GM18907 (cell line): ENCODE results near the gene TMEM38A.
"Not testable (repeated sequence)": the region's sequence is repeated elsewhere in the genome, so short reads cannot be mapped to it uniquely, and the experiment has no call there.

ENCODE experiments used
- ATAC-seq: cut with Tn5 transposase; IDR thresholded peaks from one replicate; pipeline ENCODE4 v1.9.1; 2021; ENCODE audit warnings: mild to moderate bottlenecking, moderate library complexity; ENCODE audit not compliant: unreplicated experiment

The TMEM38A gene

GRCh38 chr19:16673231-16673630 lies 12.3 kb downstream of the TMEM38A start:
- ATAC-seq = no peak

GRCh38 chr19:16673839-16674238 lies 12.9 kb downstream of the TMEM38A start:
- ATAC-seq = not testable (repeated sequence)

- ATAC-seq = no peak
Measured at GRCh38 chr19:16676101-16676798, 15.3 kb downstream of the TMEM38A start.

GRCh38 chr19:16677055-16677454 lies 16.1 kb downstream of the TMEM38A start:
- ATAC-seq = no peak

DNA sequence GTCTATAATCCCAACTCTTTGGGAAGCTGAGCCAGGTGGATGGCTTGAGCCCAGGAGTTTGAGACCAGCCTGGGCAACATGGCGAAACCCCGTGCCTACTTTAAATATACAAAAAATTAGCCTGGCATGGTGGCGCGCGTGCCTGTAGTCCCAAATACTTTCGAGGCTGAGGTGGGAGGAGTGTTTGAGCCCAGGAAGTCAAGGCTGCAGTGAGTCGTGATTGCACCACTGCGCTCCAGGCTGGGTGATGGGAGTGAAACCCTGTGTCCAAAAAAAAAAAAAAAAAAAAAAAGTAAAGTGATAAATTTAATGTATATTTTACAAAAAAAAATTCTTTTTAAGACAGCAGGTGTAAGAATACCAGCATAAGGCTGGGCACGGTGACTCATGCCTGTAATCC lies 17.6 kb downstream of the TMEM38A start:
- no peak for ATAC-seq

GRCh38 chr19:16679811-16680210 lies 18.9 kb downstream of the TMEM38A start:
- no peak for ATAC-seq

DNA sequence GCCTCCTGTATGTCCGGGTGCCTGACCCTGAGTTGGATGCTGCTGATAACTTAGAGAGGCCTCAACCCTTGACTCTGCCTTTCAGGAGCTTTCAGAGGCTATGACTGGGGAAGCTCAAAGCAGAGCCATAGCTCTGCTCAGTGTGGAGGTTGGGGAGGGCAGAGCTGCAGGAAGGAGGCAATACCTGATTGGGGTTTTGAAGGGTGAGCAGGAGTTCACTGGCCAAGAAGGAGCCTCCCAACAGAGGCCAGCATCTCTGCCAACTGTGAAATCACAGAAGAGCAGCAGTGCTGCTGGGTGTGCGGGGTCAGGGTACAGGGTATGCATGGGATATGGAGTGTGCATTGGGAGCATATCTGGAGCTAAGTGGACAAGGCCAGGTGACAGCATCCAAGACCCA lies 21.6 kb downstream of the TMEM38A start:
- ATAC-seq = no peak

GRCh38 chr19:16684216-16684615 lies 23.3 kb downstream of the TMEM38A start:
- no peak for ATAC-seq

DNA sequence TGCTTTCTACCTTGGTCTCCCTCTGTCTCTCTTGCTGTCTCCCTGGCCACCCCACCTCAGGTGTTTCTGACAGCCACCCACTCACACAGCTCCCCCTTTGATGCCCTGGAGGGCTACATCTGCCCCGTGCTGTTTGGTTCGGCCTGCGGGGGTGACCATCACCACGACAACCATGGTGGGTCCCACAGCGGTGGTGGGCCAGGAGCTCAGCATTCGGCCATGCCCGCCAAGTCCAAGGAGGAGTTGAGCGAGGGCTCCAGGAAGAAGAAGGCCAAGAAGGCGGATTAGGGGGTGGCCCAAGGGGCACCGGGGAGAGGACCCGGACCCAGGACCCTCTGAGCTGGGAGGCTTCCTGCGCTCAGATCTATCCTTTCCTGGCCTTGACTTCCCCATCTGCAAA lies 27.1 kb downstream of the TMEM38A start:
- no peak for ATAC-seq

DNA sequence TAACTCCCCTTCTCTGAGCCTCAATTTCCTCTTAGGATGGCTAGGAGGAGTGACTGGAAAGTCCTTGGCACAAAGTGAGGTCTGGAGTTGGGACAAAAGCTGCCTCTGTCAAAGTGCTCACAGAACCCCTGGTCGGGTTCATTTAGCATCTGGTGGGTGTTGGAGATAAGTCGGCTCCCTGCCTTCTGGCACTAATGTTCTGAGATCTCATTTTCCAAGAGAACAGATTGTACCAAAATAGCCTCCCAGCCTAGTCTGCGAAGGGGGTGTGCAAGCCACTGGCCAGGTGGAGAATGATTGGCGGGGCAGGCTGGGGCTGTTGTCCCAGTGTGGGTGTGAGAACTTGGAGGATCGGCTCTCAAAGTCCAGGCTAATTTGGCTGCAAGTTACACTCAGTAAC lies 38.0 kb downstream of the TMEM38A start:
- ATAC-seq = no peak

DNA sequence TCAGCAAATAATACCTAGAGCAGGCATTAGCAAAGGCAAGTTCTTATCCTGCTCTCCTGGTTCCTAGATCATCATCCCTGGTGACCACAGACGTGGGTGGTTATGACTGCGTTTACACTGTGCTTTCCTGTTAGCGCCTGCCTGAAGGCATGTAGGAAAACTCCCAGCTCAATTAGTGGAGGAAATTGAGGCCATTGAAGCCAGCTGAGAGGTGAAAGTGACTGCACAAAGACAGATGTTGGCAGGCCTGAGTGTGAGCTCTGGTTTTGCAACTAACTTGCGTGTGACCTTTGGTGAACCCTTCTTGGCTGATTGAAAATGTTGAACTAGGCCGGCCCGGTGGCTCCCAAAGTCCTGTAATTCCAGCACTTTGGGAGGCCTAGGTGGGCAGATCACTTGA lies 41.2 kb downstream of the TMEM38A start:
- ATAC-seq = no peak

DNA sequence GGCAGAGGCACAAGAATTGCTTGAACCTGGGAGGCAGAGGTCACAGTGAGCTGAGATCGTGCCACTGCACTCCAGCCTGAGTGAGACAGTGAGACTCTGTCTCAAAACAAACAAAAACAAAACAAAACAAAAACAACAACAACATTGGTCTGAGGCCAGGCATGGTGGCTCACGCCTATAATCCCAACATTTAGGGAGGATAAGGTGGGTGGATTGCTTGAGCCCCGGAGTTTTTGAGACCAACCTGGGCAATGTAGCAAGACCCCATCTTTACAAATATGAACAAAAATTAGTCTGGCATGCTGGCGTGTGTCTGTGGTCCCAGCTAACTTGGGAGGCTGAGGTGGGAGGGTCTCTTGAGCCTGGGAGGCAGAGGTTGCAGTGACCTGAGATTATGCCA lies 42.7 kb downstream of the TMEM38A start:
- ATAC-seq = no peak

GRCh38 chr19:16710870-16711269 lies 49.9 kb downstream of the TMEM38A start:
- ATAC-seq = not testable (repeated sequence)

DNA sequence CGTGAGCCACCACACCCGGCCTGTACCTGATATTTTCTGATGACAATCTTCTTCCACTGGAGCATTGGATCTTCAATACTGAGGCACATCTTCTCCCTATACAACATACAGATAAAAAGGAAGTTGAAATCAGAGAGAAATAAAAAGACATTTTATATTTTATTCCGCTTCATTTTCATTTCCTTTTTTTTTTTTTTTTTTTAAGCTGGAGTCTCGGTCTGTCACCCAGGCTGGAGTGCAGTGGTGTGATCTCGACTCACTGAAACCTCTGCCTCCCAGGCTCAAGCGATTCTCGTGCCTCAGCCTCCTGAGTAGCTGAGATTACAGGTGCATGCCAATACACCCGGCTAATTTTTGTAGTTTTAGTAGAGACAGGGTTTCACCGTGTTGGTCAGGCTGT lies 51.4 kb downstream of the TMEM38A start:
- ATAC-seq = not testable (repeated sequence)

- ATAC-seq = no peak
Measured at GRCh38 chr19:16714702-16715287, 53.9 kb downstream of the TMEM38A start.

DNA sequence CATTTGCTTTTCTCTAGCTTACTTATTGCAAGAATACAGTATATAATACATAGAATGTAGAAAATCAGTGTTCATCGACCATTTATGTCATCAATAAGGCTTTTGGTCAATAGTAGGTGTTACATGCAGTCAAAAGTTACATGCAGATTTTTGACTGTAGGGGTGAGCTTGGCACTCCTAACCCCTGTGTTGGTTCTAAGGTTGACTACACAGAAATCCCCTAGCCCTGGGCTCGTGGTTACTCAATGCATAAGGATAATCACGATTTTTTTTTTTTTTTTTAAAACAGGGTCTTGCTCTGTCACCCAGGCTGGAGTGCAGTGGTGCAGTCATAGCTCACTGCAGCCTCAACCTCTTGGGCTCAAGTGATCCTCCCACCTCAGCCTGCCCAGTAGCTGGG lies 54.7 kb downstream of the TMEM38A start:
- no peak for ATAC-seq

- ATAC-seq = no peak
Measured at GRCh38 chr19:16721051-16721450, 60.1 kb downstream of the TMEM38A start.

DNA sequence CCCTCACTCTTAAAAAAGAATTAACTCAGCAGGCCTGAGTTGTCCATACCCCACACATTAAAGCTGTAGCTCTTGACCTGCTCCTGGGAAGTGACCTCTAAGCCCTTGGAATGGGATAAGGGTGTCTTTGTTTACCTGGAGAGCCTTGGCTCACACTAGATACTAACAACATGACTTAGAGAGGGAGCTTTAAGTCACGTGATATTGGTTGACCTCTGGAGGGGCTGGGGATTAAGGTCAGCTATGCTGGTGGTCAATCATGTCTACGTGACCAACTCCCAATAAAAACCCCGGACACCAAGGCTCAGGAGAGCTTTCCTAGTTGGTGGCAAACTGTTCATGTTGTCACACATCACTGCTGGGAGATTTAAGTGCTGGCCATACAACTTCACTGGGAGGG lies 61.7 kb downstream of the TMEM38A start:
- no peak for ATAC-seq

GRCh38 chr19:16726916-16727315 lies 66.0 kb downstream of the TMEM38A start:
- no peak for ATAC-seq

GRCh38 chr19:16735650-16736266 lies 74.8 kb downstream of the TMEM38A start:
- ATAC-seq = not testable (repeated sequence)

DNA sequence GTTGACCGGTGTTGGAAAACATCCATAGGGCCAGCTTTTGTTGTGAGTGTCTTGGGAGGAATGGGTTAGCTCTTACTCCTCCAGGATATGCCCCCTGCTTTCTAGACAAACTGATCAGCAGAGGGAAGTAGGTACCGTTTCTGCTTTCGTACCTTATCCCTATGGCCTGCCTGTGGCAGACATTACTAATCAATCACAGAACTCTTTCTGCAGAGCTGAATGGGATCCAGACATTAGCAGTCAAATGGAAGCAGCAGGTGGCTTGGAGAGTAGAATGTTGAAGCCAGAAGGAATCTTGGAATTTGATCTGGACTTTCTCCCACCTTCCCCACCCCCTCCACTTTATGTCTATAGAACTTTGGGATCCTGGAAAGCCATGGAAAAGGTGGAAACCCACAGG lies 75.8 kb downstream of the TMEM38A start:
- ATAC-seq = no peak

GRCh38 chr19:16737911-16738310 lies 77.0 kb downstream of the TMEM38A start:
- no peak for ATAC-seq
